Endothelial cell of umbilical vein (primary cell): Measurements from ENCODE around the gene SH3BP5L. TPM values are rescaled to one million over a fixed set of nuclear protein-coding genes. Genes with fewer than 3 reads are reported as not detected.

Experiments
- BruUV-seq: library from RNA; stranded (reverse); fragments of 400-500 nt; replicated peaks from 2 replicates; lab custom pipeline; 2021; lab: Mats Ljungman, UMichigan
- CTCF ChIA-PET: fragments of 300-600, 350-600 bp; sonication (Branson Sonifier 250); formaldehyde crosslinking; loops from one replicate; lab custom pipeline; 2021; ENCODE audit warnings: antibody characterized with exemption, inconsistent platforms; lab: Charles Lee
- POLR2A ChIA-PET: fragments of 300-600, 350-600 bp; sonication (Branson Sonifier 250); formaldehyde crosslinking; loops from one replicate; lab custom pipeline; 2021; ENCODE audit warnings: antibody characterized with exemption, inconsistent platforms; lab: Charles Lee
- DNase-seq: peaks from one replicate; pipeline ENCODE4 v3.0.0-alpha.2; 2011; ENCODE audit warnings: low read depth, low spot score
- FAIRE-seq: peaks from 2 replicates; lab custom pipeline; 2011; peaks lifted over from hg19 to GRCh38; lab: Jason Lieb, UNC
- H2AFZ ChIP-seq: 2 replicates; pipeline ENCODE4 v1.6.0; 2012; ENCODE audit warnings: low read depth, low read length, control low read depth, inconsistent platforms
- H3K27ac ChIP-seq: 2 replicates; pipeline ENCODE4 v1.5.1; 2011; ENCODE audit warnings: low read depth, mild to moderate bottlenecking, control low read depth, low read length, moderate library complexity; ENCODE audit not compliant: insufficient read depth
- H3K27me3 ChIP-seq, 2 experiments: 2 replicates each; pipeline versions ENCODE4 v1.6.0 to v1.6.1; 2011; ENCODE audit warnings: low read length in 2 of 2, mixed read lengths in 1 of 2; ENCODE audit not compliant: control insufficient read depth in 2 of 2, insufficient read depth in 2 of 2
- H3K36me3 ChIP-seq, 2 experiments: 2 replicates in 1 of 2; 3 replicates in 1 of 2; pipeline ENCODE4 v1.5.1; 2011; ENCODE audit warnings: low read length in 2 of 2, mild to moderate bottlenecking in 1 of 2, moderate library complexity in 1 of 2; ENCODE audit not compliant: control insufficient read depth in 2 of 2, insufficient read depth in 2 of 2; ENCODE audit errors: extremely low read depth in 1 of 2
- H3K4me1 ChIP-seq: 3 replicates; pipeline ENCODE4 v1.5.1; 2011; ENCODE audit warnings: mild to moderate bottlenecking, low read length; ENCODE audit not compliant: control insufficient read depth, insufficient read depth; ENCODE audit errors: extremely low read depth
- H3K4me2 ChIP-seq: 2 replicates; pipeline ENCODE4 v1.6.1; 2011; ENCODE audit warnings: low read length, control low read depth, mixed read lengths; ENCODE audit not compliant: insufficient read depth
- H3K4me3 ChIP-seq, 3 experiments: fragments of 200-600 bp in 1 of 3; sonication (generic), shearing (Covaris generic) in 1 of 3; replicated peaks in 1 of 3; 2 replicates each; pipeline ENCODE4 v1.5.1; 2011 to 2016; ENCODE audit warnings: control low read depth in 3 of 3, low read length in 3 of 3, mild to moderate bottlenecking in 2 of 3, inconsistent platforms in 1 of 3, low read depth in 1 of 3, moderate library complexity in 1 of 3; ENCODE audit not compliant: insufficient read depth in 1 of 3
- H3K79me2 ChIP-seq: 2 replicates; pipeline ENCODE4 v1.6.0; 2012; ENCODE audit warnings: low read length, inconsistent platforms; ENCODE audit not compliant: control insufficient read depth, insufficient read depth
- H3K9ac ChIP-seq: replicated peaks from 2 replicates; pipeline ENCODE3; 2011; ENCODE audit warnings: low read length, control low read depth; ENCODE audit not compliant: insufficient read depth; ENCODE audit errors: extremely low read depth
- H3K9me1 ChIP-seq: replicated peaks from 3 replicates; pipeline ENCODE4 v1.6.0; 2011; ENCODE audit warnings: mild to moderate bottlenecking, low read length; ENCODE audit not compliant: control insufficient read depth, insufficient read depth; ENCODE audit errors: extremely low read depth
- H3K9me3 ChIP-seq: replicated peaks from 2 replicates; pipeline ENCODE4 v1.5.1; 2012; ENCODE audit warnings: low read length, inconsistent platforms; ENCODE audit not compliant: control insufficient read depth, insufficient read depth
- H4K20me1 ChIP-seq: replicated peaks from 2 replicates; pipeline ENCODE3; 2011; ENCODE audit warnings: mild to moderate bottlenecking, low read length; ENCODE audit not compliant: control insufficient read depth, insufficient read depth; ENCODE audit errors: extremely low read depth
- CTCF ChIP-seq, 2 donors: IDR thresholded peaks; 1 replicate in 1 of 2; 2 replicates in 1 of 2; pipeline ENCODE4 v1.5.1; 2011; ENCODE audit warnings: low read length in 2 of 2, mild to moderate bottlenecking in 2 of 2, moderate library complexity in 2 of 2, control low read depth in 1 of 2, inconsistent platforms in 1 of 2, low read depth in 1 of 2; ENCODE audit not compliant: insufficient read depth in 1 of 2; ENCODE audit errors: extremely low read depth in 1 of 2
- EZH2 ChIP-seq: IDR thresholded peaks from 2 replicates; pipeline ENCODE4 v1.6.1; 2012; ENCODE audit warnings: borderline replicate concordance, low read depth, mild to moderate bottlenecking, moderate library complexity, low read length, inconsistent platforms; ENCODE audit not compliant: severe bottlenecking
- FOS ChIP-seq: IDR thresholded peaks from 2 replicates; pipeline ENCODE4 v1.6.1; 2011; ENCODE audit warnings: mild to moderate bottlenecking, low read length, moderate library complexity, borderline replicate concordance; ENCODE audit not compliant: insufficient read depth
- GATA2 ChIP-seq: IDR thresholded peaks from 2 replicates; pipeline ENCODE4 v1.7.0; 2011; ENCODE audit warnings: low read depth, mild to moderate bottlenecking, moderate library complexity, mixed read lengths, low read length; ENCODE audit not compliant: insufficient read length, insufficient read depth
- JUN ChIP-seq: IDR thresholded peaks from 2 replicates; pipeline ENCODE4 v1.6.1; 2011; ENCODE audit warnings: borderline replicate concordance, low read depth; ENCODE audit not compliant: insufficient read length, insufficient read depth
- MAX ChIP-seq: IDR thresholded peaks from 2 replicates; pipeline ENCODE4 v1.6.1; 2011; ENCODE audit not compliant: insufficient read depth, insufficient read length
- MYC ChIP-seq: IDR thresholded peaks from one replicate; pipeline ENCODE4 v1.6.1; 2011; ENCODE audit warnings: mild to moderate bottlenecking, low read depth, low read length
- POLR2A ChIP-seq: IDR thresholded peaks from 2 replicates; pipeline ENCODE4 v1.6.1; 2012; ENCODE audit warnings: low read depth, mild to moderate bottlenecking, control low read depth, low read length
- POLR2AphosphoS5 ChIP-seq: IDR thresholded peaks from 2 replicates; pipeline ENCODE4 v1.6.1; 2012; ENCODE audit warnings: low read depth, mild to moderate bottlenecking, control low read depth, low read length, moderate library complexity; ENCODE audit not compliant: insufficient read depth
- dilution Hi-C: fragments of 300-500 bp; cut with MboI; formaldehyde crosslinking; loops from one replicate; pipeline ENCODE4 v1.15.0; 2019; ENCODE audit warnings: low sequenced_read_pairs; ENCODE audit not compliant: extremely low pct_ligation_motif_present
- intact Hi-C: fragments of 100-400 bp; cut with micrococcal nuclease; formaldehyde crosslinking; loops from one replicate; pipeline ENCODE4 v1.10.0; 2022
- polyA plus RNA-seq, 4 experiments: library from polyadenylated mRNA; depleted of rRNA in 3 of 4; stranded (reverse) in 3 of 4; unstranded in 1 of 4; fragments of >200 nt; gene quantifications; 2 replicates each; pipeline versions ENCODE4 v1.2.1 to v1.2.3, GENCODE V29; 2011 to 2012; ENCODE audit warnings: missing spikeins in 1 of 4
- total RNA-seq: library from RNA; stranded (reverse); gene quantifications from 2 replicates; pipeline ENCODE4 v1.2.3, GENCODE V29; 2021

SH3BP5L gene
- total and polyA plus RNA-seq, 2 donors (not counting 3 experiments of a cell fraction or from before 2014, with no cell fraction given): 24.7 TPM

GRCh38 chr1:248847956-248848561, 22.3 kb upstream of the SH3BP5L start:
- CTCF ChIA-PET: no interaction called here
- no peak for FAIRE-seq
- no TSS peak for BruUV-seq

More at GRCh38 chr1:248847956-248848561, 22.3 kb upstream of the SH3BP5L start:
- H3K9ac ChIP-seq: no peak overlapping the region
- no peaks in the 10 kb centered on the region for H3K27me3 ChIP-seq
- no peaks in the 10 kb centered on the region for H3K9me1 ChIP-seq
- no peaks in the 10 kb centered on the region for H3K9me3 ChIP-seq
- no peak overlapping the region for H3K4me3 ChIP-seq
- H3K36me3 ChIP-seq: peaks cover 6 to 26% of the 10 kb centered on the region in 2 experiments
- no peaks in the 10 kb centered on the region for H4K20me1 ChIP-seq
- H3K4me2 ChIP-seq: no peak overlapping the region
- dilution Hi-C loops (no loop called here), intact Hi-C loops (no loop called here)
- DNase-seq: no peak
- no peaks in the 10 kb centered on the region for H3K4me1 ChIP-seq
- H3K27ac ChIP-seq: no peak overlapping the region
- no peak for TF ChIP-seq JUN
- no peak for TF ChIP-seq MAX
- no peak for TF ChIP-seq CTCF (IDR thresholded peaks at IDR 0.05; ENCODE audit: extremely low read depth in 1 of 2, insufficient read depth in 1 of 2, low read depth in 1 of 2, low read length in 2 of 2)
- no peak for TF ChIP-seq POLR2A
- TF ChIP-seq MYC: no peak
- no peak for TF ChIP-seq POLR2AphosphoS5
- no peak for TF ChIP-seq EZH2
- TF ChIP-seq GATA2: no peak
- TF ChIP-seq FOS: no peak
- H2AFZ ChIP-seq: no peak overlapping the region
- POLR2A ChIA-PET: no interaction called here
- H3K79me2 ChIP-seq: peaks cover 2% of the 10 kb centered on the region
